K562 (cell line): ENCODE measurements around the gene C17orf113. TPM values are rescaled to one million over a fixed set of nuclear protein-coding genes. Genes with fewer than 3 reads are reported as not detected.

Source experiments
- ARNT ChIP-seq, 2 experiments: fragments of 450-650 bp; IDR thresholded peaks; 2 replicates each; pipeline ENCODE4 v1.6.1; 2016; ENCODE audit warnings: mild to moderate bottlenecking in 1 of 2
- ATF1 ChIP-seq, 2 experiments: fragments of 450-650 bp in 1 of 2; IDR thresholded peaks; 2 replicates each; pipeline ENCODE4 v1.6.1; 2016; ENCODE audit warnings: missing compliant biosample characterization in 1 of 2, missing genetic modification characterization in 1 of 2
- BRCA1 ChIP-seq, 2 experiments: fragments of 450-650 bp in 1 of 2; sonication (generic) in 1 of 2; formaldehyde crosslinking in 1 of 2; IDR thresholded peaks; 2 replicates each; pipeline versions ENCODE4 v1.5.0 to v1.6.1; 2017 to 2020; ENCODE audit warnings: mild to moderate bottlenecking in 1 of 2, missing genetic modification reagents in 1 of 2
- CGGBP1 ChIP-seq: fragments of 250-450 bp; sonication (Bioruptor Pico); IDR thresholded peaks from 2 replicates; pipeline ENCODE4 v1.9.0; 2021; ENCODE audit warnings: mild to moderate bottlenecking
- CREB5 ChIP-seq: fragments of 250-450 bp; sonication (Bioruptor Pico); IDR thresholded peaks from 2 replicates; pipeline ENCODE4 v1.5.0; 2020; ENCODE audit warnings: mild to moderate bottlenecking
- EP400 ChIP-seq: fragments of 450-650 bp; IDR thresholded peaks from 2 replicates; pipeline ENCODE4 v1.6.1; 2017; ENCODE audit warnings: antibody characterized with exemption, mild to moderate bottlenecking, moderate library complexity
- FIP1L1 ChIP-seq: fragments of 200-400 bp; formaldehyde crosslinking; IDR thresholded peaks from 2 replicates; pipeline ENCODE4 v1.6.1; 2018; ENCODE audit warnings: mild to moderate bottlenecking, low read depth, low read length; ENCODE audit not compliant: poor library complexity, severe bottlenecking
- FOS ChIP-seq: IDR thresholded peaks from 3 replicates; pipeline ENCODE4 v1.6.1; 2011; ENCODE audit not compliant: insufficient read length; ENCODE audit errors: extremely low read depth
- FOSL1 ChIP-seq: fragments of 200-800 bp; sonication (Bioruptor generic); conservative IDR thresholded peaks from 2 replicates; pipeline ENCODE4 v1.6.1; 2016; ENCODE audit warnings: missing genetic modification characterization, missing compliant biosample characterization
- GATAD2A ChIP-seq: fragments of 450-650 bp; IDR thresholded peaks from 2 replicates; pipeline ENCODE4 v1.6.1; 2017
- LCOR ChIP-seq: sonication (generic); formaldehyde crosslinking; IDR thresholded peaks from 2 replicates; pipeline ENCODE4 v1.8.0; 2022; ENCODE audit warnings: mild to moderate bottlenecking, missing genetic modification reagents
- MEF2A ChIP-seq: IDR thresholded peaks from 2 replicates; pipeline ENCODE4 v1.6.1; 2011; ENCODE audit warnings: low read depth, mild to moderate bottlenecking, low read length, moderate library complexity; ENCODE audit not compliant: control insufficient read depth
- MEIS2 ChIP-seq: fragments of 450-650 bp; IDR thresholded peaks from 2 replicates; pipeline ENCODE4 v1.6.1; 2014; ENCODE audit warnings: mild to moderate bottlenecking; ENCODE audit not compliant: partially characterized antibody
- NR4A1 ChIP-seq, 2 experiments: fragments of 250-450 bp in 1 of 2; fragments of 450-650 bp in 1 of 2; sonication (Bioruptor Pico) in 1 of 2; IDR thresholded peaks; 2 replicates each; pipeline versions ENCODE4 v1.4.0 to v1.6.1; 2016 to 2020; ENCODE audit warnings: mild to moderate bottlenecking in 2 of 2, missing compliant biosample characterization in 1 of 2, missing genetic modification characterization in 1 of 2, moderate library complexity in 1 of 2
- PPARD ChIP-seq: fragments of 250-450 bp; sonication (Bioruptor Pico); IDR thresholded peaks from 2 replicates; pipeline ENCODE4 v1.8.0; 2022; ENCODE audit warnings: inconsistent platforms, mild to moderate bottlenecking, moderate library complexity
- RBBP5 ChIP-seq: fragments of 200-600 bp; sonication (generic); IDR thresholded peaks from 2 replicates; pipeline ENCODE4 v1.6.1; 2012; ENCODE audit warnings: borderline replicate concordance, mild to moderate bottlenecking, low read length, control low read depth, inconsistent platforms; ENCODE audit not compliant: insufficient read depth, poor library complexity, severe bottlenecking
- SAP30 ChIP-seq: fragments of 200-600 bp; sonication (generic); IDR thresholded peaks from 2 replicates; pipeline ENCODE4 v1.6.1; 2012; ENCODE audit warnings: borderline replicate concordance, low read depth, mild to moderate bottlenecking, moderate library complexity, low read length, control low read depth, inconsistent platforms; ENCODE audit not compliant: insufficient read depth, poor library complexity, severe bottlenecking
- TAL1 ChIP-seq: fragments of 450-650 bp; IDR thresholded peaks from 2 replicates; pipeline ENCODE4 v1.6.1; 2016; ENCODE audit warnings: mild to moderate bottlenecking
- TEAD2 ChIP-seq: fragments of 450-650 bp; IDR thresholded peaks from 2 replicates; pipeline ENCODE4 v1.6.1; 2016; ENCODE audit warnings: missing genetic modification characterization, control low read depth, missing compliant biosample characterization
- ZBTB1 ChIP-seq: sonication (generic); formaldehyde crosslinking; IDR thresholded peaks from 2 replicates; pipeline ENCODE4 v1.8.1; 2023; ENCODE audit warnings: missing genetic modification reagents, low read depth, mild to moderate bottlenecking, borderline replicate concordance
- ZBTB8A ChIP-seq: fragments of 450-650 bp; IDR thresholded peaks from 2 replicates; pipeline ENCODE4 v1.6.1; 2018; ENCODE audit warnings: mild to moderate bottlenecking, moderate library complexity; ENCODE audit not compliant: partially characterized antibody
- ZNF277 ChIP-seq: fragments of 250-450 bp; sonication (Bioruptor Pico); IDR thresholded peaks from 2 replicates; pipeline ENCODE4 v1.8.0; 2022; ENCODE audit warnings: inconsistent platforms, mild to moderate bottlenecking, moderate library complexity, borderline replicate concordance
- ZSCAN32 ChIP-seq: fragments of 450-650 bp; formaldehyde crosslinking; IDR thresholded peaks from 2 replicates; pipeline ENCODE4 v1.4.0; 2020; ENCODE audit warnings: mild to moderate bottlenecking, moderate library complexity
- polyA plus RNA-seq, 8 experiments: library from polyadenylated mRNA; depleted of rRNA in 4 of 8; stranded (reverse) in 5 of 8; unstranded in 3 of 8; fragments of >200 nt; fragmentation: Nextera tagmentation in 2 of 8; fragmentation: Illumina TruSeq in 1 of 8; extraction: Ambion mirVana in 2 of 8; extraction: Trizol in 1 of 8; gene quantifications; 2 replicates each; pipeline versions ENCODE4 v1.2.1 to v1.2.3, GENCODE V29; 2011 to 2014; ENCODE audit warnings: inconsistent platforms in 1 of 8, missing spikeins in 1 of 8
- total RNA-seq, 7 experiments: library from RNA; depleted of rRNA in 6 of 7; stranded (reverse); fragments of >200 nt in 6 of 7; fragmentation: Illumina TruSeq in 2 of 7; extraction: Trizol in 2 of 7; gene quantifications; 2 replicates each; pipeline versions ENCODE4 v1.2.1 to v1.2.3, GENCODE V29; 2011 to 2021; ENCODE audit warnings: low replicate concordance in 1 of 7

The C17orf113 gene
- total and polyA plus RNA-seq, 9 of the 15 experiments (the other 6 are each of a cell fraction or from before 2014, with no cell fraction given), result 0.10 to 1.2 (median 0.31) TPM

GRCh38 chr17:42087042-42087701 lies 36.8 kb upstream of the C17orf113 start (continued):
- TF ChIP-seq CREB5 (no peak), FOSL1 (peak; percentile 36; the same call in 1 of the 2 replicates), ATF1 (CRISPR knock-in tag; IDR thresholded peaks at IDR 0.05) (no peak), ATF1 (tag; IDR thresholded peaks at IDR 0.05) (peak; percentile 47; the same call in 1 of the 2 replicates), MEF2A (no peak), ARNT (IDR thresholded peaks at IDR 0.05) (no peak), FOS (no peak), ZBTB8A (no peak), MEIS2 (peak; percentile 100), TAL1 (peak; percentile 52), ZBTB1 (CRISPR knock-in tag) (no peak), TEAD2 (no peak), GATAD2A (no peak), RBBP5 (no peak), EP400 (no peak), FIP1L1 (no peak), SAP30 (no peak), BRCA1 (IDR thresholded peaks at IDR 0.05) (no peak), BRCA1 (CRISPR knock-in tag; IDR thresholded peaks at IDR 0.05) (no peak), ZSCAN32 (CRISPR knock-in tag) (no peak), PPARD (CRISPR knock-in tag) (no peak), ZNF277 (CRISPR knock-in tag) (no peak), CGGBP1 (no peak), NR4A1 (CRISPR knock-in tag; IDR thresholded peaks at IDR 0.05) (no peak), NR4A1 (tag; IDR thresholded peaks at IDR 0.05) (no peak), LCOR (CRISPR knock-in tag) (0 out of 2 replicates have a peak, but pooled peaks have one; percentile 26)
